BJ (cell line): ENCODE measurements around the gene URGCP. TPM values are rescaled to one million over a fixed set of nuclear protein-coding genes. Genes with fewer than 3 reads are reported as not detected.

ENCODE experiments used
- CTCF ChIA-PET: fragments of 350-600 bp; formaldehyde crosslinking; extraction: SDS; loops from one replicate; lab custom pipeline; 2021; ENCODE audit warnings: antibody characterized with exemption, inconsistent platforms; lab: Yijun Ruan, JAX
- POLR2A ChIA-PET: fragments of 300-600 bp; sonication (Branson Sonifier 250); formaldehyde crosslinking; extraction: SDS; loops from one replicate; lab custom pipeline; 2021; ENCODE audit warnings: antibody characterized with exemption; lab: Charles Lee
- DNase-seq: peaks from one replicate; pipeline ENCODE4 v3.0.0-alpha.2; 2011; ENCODE audit warnings: low read depth
- H3K27me3 ChIP-seq: 2 replicates; pipeline ENCODE4 v1.6.0; 2011; ENCODE audit warnings: low read length; ENCODE audit not compliant: control insufficient read depth, insufficient read depth
- H3K36me3 ChIP-seq: 2 replicates; pipeline ENCODE4 v1.5.1; 2011; ENCODE audit warnings: low read length; ENCODE audit not compliant: control insufficient read depth, insufficient read depth
- H3K4me3 ChIP-seq: 2 replicates; pipeline ENCODE4 v1.5.1; 2011; ENCODE audit warnings: low read depth, mild to moderate bottlenecking, control low read depth, low read length
- polyA plus RNA-seq: library from polyadenylated mRNA; depleted of rRNA; stranded (reverse); fragments of >200 nt; gene quantifications from 2 replicates; pipeline ENCODE4 v1.2.3, GENCODE V29; 2011
- TF ChIP-seq, protein P1 (sequence below): IDR thresholded peaks from 2 replicates; pipeline ENCODE4 v1.5.1; 2011; ENCODE audit warnings: low read depth, mild to moderate bottlenecking, control low read depth, inconsistent platforms, low read length, moderate library complexity; ENCODE audit not compliant: insufficient read depth

The URGCP gene
- polyA plus RNA-seq, 1 experiment, result 41.6 TPM

DNA sequence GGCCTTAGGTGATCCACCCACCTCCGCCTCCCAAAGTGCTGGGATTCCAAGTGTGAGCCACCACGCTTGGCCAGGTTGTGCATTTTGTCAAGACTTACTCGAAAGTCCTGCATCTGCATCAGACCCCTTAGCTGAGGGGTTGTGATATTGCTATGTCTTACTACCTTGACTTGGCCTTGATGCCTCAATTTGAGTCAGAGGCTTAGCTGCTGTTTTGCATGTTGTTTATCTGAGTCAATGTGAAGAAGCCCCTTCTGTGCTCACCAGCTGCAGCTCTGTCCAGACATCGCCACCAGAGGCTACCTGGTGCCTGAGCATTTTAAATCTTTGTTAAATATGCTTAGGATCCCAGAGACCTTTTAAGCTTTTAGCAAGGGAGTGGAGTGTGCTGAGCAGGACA lies 37.9 kb upstream of the URGCP start:
- no peak for DNase-seq
- H3K36me3 ChIP-seq, result no peaks in the 10 kb centered on the region; the same call in 1 of the 2 replicates
- no peak overlapping the region for H3K4me3 ChIP-seq
- POLR2A ChIA-PET, result no interaction called here
- H3K27me3 ChIP-seq, result no peaks in the 10 kb centered on the region
- CTCF ChIA-PET, result interaction anchor here (1.2 to 1.4 kb wide), 2 partner anchors 10 to 18 kb away, joined by 3 to 4 read pairs; partner anchors contain the start of gene UBE2D4
- TF ChIP-seq, protein P1, sequence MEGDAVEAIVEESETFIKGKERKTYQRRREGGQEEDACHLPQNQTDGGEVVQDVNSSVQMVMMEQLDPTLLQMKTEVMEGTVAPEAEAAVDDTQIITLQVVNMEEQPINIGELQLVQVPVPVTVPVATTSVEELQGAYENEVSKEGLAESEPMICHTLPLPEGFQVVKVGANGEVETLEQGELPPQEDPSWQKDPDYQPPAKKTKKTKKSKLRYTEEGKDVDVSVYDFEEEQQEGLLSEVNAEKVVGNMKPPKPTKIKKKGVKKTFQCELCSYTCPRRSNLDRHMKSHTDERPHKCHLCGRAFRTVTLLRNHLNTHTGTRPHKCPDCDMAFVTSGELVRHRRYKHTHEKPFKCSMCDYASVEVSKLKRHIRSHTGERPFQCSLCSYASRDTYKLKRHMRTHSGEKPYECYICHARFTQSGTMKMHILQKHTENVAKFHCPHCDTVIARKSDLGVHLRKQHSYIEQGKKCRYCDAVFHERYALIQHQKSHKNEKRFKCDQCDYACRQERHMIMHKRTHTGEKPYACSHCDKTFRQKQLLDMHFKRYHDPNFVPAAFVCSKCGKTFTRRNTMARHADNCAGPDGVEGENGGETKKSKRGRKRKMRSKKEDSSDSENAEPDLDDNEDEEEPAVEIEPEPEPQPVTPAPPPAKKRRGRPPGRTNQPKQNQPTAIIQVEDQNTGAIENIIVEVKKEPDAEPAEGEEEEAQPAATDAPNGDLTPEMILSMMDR, result no peak

- TF ChIP-seq, protein P1, result no peak
- H3K27me3 ChIP-seq, result no peaks in the 10 kb centered on the region
- no peak overlapping the region for H3K4me3 ChIP-seq
- no peaks in the 10 kb centered on the region; the same call in 1 of the 2 replicates for H3K36me3 ChIP-seq
- no peak for DNase-seq
- ChIA-PET POLR2A (no interaction called here), CTCF (interaction anchor here (0.9 to 1.4 kb wide), 3 partner anchors 10 to 17 kb away, joined by 3 to 4 read pairs (median 3); partner anchors contain the start of gene UBE2D4)
Observed at GRCh38 chr7:43943417-43944187, 37.2 kb upstream of the URGCP start.

DNA sequence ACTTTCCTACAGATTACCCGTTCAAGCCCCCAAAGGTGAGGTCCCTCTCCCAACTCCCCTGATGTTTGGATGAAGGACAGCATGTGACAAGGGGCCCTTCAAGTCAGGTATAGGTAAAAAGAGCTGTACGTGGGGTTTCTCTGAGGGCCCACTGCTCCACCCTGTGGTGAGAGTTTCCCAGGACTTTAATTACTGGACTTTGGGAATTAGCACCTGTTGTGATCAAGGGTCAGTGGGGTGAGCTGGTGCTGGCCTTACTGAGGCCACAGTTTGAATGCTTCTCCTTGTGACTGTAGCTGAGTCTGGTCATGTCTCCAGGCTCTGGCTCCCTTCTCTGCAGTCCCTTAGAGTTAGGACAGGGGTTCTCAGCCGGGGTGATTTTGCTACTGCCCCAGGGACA lies 36.6 kb upstream of the URGCP start:
- H3K27me3 ChIP-seq, result no peaks in the 10 kb centered on the region
- ChIA-PET POLR2A (no interaction called here), CTCF (interaction anchor here (0.9 kb wide), 1 partner anchor 12 kb away, joined by 3 read pairs; no protein-coding TSS in a partner anchor)
- no peaks in the 10 kb centered on the region for H3K36me3 ChIP-seq
- TF ChIP-seq, protein P1, result no peak
- DNase-seq, result no peak
- no peak overlapping the region for H3K4me3 ChIP-seq

DNA sequence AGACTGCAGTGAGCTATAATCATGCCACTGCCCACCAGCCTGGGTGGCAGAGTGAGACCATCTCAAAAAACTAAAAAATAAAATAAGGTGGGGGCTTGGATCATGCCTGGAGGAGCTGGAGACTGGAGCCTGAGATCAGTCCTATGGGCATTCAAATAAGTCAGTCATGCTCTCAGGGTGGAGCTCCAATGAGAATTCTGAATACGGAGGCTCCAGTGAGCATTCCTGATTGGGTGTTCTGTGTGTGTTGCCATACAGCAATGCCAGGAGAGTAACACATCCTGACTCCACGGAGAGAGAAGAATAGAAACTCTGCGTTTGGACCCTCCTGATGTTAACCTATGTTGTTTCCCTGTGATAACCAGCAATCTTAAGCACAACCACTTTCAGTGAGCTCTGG lies 35.9 kb upstream of the URGCP start:
- ChIA-PET POLR2A (no interaction called here), CTCF (no interaction called here)
- TF ChIP-seq, protein P1, result no peak
- DNase-seq, result no peak
- Histone ChIP-seq H3K4me3 (no peak overlapping the region), H3K36me3 (no peaks in the 10 kb centered on the region), H3K27me3 (no peaks in the 10 kb centered on the region)

DNA sequence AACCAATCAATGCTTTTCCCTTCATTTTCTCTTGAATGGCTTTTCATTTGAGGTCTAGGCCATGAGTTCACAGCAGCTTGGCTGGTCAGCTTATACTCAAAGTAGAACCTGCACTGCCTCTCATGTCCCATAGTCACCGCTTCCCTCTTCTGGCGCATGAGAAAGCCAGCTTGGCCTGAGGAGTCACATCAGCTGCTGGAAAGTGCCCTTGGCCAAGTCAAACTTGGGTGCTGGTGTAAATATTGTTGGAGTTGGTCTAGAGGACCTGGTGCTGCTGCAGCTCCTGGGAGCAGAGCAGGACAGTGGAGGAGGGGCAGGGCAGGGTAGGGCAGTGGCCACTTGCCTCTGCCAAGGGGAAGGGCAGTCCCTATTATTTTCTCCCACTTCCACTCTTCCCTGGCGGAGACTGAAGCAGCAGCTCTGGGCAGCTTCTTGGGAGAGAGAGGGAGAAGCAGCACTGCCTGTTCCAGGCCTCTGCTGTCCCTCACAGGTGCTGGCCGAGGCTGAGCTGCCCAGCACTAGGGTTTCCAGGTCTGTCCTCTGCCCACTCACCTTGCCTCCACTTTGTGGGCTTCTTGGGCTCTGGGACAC lies 32.6 kb upstream of the URGCP start:
- TF ChIP-seq, protein P1, result no peak
- Histone ChIP-seq H3K27me3 (no peaks in the 10 kb centered on the region), H3K36me3 (no peaks in the 10 kb centered on the region), H3K4me3 (no peak overlapping the region)
- ChIA-PET POLR2A (no interaction called here), CTCF (no interaction called here)
- DNase-seq, result no peak
